GM12864 (cell line): ENCODE measurements around the gene TSPAN14.
"Not testable (repeated sequence)": the region's sequence is repeated elsewhere in the genome, so short reads cannot be mapped to it uniquely, and the experiment has no call there.

Experiments
- DNase-seq: peaks from one replicate; pipeline ENCODE4 v3.0.0-alpha.2; 2011; ENCODE audit warnings: low read depth
- H3K4me3 ChIP-seq: 2 replicates; pipeline ENCODE4 v1.5.1; 2011; ENCODE audit warnings: mild to moderate bottlenecking, low read depth, low read length, control low read depth
- TF ChIP-seq, protein P1 (sequence below): IDR thresholded peaks from 2 replicates; pipeline ENCODE4 v1.5.1; 2011; ENCODE audit warnings: low read depth, mild to moderate bottlenecking, moderate library complexity, low read length, control low read depth, inconsistent platforms; ENCODE audit errors: missing control alignments

Gene TSPAN14

DNA sequence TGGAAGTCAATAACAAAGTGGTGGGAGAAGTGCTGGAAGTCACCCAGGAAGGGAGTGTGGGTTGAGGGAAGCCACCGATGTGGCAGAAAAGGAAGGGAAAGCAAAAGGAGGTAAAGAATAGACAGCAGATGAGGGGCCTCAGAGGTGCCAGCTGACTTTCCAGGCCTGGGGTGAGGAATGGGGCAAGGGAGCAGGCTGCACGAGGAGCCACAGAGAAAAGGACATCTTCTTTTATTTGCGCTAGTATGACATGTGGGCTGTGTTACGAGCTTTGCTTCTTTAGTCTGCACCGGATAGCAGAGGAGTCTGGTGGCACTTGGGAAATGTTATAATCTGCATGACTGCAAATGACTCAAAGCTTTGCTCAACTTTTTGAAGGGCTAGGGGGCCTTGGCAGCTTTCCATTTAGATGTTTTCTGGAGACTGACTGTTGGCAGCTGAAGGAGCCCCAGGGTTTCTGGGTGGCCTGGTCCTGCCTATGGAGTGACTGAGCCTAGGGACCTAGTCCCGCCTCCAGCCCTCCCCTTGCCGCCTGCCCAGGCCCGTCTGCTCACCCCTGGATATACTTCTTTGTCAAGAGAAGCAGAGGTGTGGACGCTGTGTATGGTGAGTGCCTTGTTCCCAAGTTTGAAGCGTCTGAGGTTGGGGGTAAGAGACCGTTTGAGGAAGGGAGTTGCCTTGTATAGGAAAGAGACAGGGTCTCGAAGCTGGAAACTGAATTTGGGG lies 40.7 kb upstream of the TSPAN14 start:
- no peak for DNase-seq
- H3K4me3 ChIP-seq: no peak overlapping the region
- TF ChIP-seq, protein P1, sequence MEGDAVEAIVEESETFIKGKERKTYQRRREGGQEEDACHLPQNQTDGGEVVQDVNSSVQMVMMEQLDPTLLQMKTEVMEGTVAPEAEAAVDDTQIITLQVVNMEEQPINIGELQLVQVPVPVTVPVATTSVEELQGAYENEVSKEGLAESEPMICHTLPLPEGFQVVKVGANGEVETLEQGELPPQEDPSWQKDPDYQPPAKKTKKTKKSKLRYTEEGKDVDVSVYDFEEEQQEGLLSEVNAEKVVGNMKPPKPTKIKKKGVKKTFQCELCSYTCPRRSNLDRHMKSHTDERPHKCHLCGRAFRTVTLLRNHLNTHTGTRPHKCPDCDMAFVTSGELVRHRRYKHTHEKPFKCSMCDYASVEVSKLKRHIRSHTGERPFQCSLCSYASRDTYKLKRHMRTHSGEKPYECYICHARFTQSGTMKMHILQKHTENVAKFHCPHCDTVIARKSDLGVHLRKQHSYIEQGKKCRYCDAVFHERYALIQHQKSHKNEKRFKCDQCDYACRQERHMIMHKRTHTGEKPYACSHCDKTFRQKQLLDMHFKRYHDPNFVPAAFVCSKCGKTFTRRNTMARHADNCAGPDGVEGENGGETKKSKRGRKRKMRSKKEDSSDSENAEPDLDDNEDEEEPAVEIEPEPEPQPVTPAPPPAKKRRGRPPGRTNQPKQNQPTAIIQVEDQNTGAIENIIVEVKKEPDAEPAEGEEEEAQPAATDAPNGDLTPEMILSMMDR: no peak

DNA sequence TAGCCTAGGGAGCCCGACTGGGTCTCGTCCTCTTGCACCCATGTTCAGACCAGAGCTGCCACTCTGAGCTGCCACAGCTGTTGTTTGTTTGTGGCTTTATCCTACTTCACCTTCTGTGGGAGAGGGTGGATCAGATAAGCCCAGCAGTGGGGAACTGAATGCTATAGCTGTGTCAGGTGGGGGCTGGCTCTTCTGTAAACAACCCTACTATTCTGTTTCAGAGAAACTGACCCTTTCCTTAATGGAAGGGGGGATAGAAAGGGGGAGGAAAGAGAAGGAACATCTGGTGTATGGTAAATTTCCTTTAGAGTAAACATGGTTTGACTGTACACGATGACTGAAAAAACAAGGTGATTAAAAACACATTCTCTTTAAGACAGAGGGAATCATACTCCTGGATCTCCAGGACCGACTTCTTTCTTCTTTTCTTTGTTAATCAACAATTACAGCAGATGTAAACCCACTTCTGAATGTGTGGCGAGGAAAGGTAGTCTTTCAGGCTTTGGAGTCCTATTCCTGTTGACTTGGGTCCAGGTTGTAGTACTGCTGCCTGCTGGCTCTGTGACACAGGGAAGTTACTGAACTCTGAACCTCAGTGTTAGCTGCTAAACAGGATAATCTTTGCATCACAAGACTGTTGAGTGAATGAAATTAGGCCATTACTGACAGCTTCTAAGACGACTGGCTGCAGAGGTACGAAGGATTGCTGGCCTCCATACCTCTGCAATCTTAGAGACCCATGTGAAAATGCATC lies 39.8 kb upstream of the TSPAN14 start:
- TF ChIP-seq, protein P1: no peak
- no peak for DNase-seq
- no peak overlapping the region for H3K4me3 ChIP-seq

DNA sequence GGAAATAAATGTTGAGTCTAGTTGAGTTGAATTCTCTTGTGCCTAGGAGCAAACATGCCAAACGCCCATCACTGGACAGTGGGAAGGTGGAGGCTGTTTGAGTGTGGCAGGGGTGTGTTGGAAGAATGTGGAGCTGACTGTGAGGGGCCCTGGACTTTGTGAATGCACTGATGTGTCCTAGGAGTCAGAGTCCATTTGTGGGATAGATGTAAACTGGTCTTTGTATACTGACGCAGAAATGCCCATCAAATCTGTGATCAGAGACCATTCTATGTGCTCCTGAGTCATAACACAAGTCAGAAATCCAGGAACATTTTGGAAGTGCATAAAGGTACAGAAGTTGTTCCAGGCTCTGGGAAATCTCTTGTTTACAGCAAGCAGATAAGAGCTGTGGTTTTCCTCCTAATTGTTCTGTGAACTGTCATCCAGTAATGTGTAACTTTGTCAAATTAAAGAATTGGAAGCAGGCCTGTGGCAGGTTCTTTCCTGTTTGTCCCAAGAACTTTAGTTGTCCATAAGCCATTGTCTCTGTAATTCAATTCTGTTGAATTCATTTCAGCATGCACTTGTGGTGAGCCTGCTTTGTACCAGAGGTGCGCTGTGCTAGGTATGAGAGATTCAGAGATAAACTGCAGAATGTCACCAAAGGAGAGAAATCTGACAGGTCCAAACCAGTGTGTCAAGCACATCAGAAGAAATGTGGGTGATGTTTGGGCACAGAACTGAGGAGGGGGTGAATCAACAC lies 38.2 kb upstream of the TSPAN14 start:
- TF ChIP-seq, protein P1: no peak
- no peak overlapping the region for H3K4me3 ChIP-seq
- DNase-seq: no peak

DNA sequence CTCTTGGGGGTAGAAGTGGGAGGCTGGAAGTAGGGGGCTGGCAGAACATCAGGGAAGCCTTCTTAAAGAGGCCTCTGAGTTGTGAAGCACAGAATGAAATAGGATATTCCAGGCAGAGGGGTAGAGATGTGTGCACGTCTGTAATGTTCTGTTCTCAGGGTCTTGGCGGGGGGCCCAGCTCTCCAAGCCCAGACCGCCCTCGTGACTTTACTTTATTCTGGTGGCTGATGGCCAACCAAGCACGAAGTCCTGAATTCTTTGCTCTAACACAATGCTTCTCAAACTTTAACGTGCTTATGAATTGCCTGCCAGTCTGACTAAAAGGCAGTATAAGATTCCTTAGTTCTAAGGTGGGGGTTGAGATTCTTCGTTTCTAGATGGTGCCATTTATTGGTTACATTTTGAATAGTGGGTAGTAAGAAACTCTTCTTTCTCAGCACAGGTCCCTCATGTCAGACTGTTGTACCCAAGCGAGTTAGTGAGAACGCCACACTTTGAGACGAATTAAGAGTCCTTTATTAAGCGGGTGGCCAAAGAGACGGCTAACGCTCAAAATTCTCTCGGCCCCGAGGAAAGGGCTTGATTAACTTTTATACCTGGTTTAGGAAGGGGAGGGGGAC lies 37.5 kb upstream of the TSPAN14 start:
- no peak for DNase-seq
- TF ChIP-seq, protein P1: no peak
- H3K4me3 ChIP-seq: no peak overlapping the region

DNA sequence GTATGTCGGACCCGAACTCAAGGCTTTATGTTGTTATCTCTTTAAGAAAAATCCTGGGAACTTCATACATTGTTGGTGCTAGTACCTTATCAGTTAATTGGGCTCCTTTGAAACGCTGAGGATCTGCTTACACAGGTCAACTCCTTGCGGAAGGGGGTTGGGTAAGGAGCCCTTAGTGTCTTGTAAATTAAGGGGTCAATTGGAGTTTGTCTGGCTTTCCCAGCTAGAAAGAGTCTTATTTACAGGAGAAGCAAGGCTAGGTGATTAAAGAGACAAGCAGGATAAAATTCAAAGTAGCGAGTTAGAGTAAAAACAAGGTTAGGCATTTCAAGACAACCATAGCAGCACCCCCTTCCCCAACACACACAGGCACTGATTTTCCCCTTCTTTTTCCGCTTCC lies 36.9 kb upstream of the TSPAN14 start:
- H3K4me3 ChIP-seq: not testable (repeated sequence)

DNA sequence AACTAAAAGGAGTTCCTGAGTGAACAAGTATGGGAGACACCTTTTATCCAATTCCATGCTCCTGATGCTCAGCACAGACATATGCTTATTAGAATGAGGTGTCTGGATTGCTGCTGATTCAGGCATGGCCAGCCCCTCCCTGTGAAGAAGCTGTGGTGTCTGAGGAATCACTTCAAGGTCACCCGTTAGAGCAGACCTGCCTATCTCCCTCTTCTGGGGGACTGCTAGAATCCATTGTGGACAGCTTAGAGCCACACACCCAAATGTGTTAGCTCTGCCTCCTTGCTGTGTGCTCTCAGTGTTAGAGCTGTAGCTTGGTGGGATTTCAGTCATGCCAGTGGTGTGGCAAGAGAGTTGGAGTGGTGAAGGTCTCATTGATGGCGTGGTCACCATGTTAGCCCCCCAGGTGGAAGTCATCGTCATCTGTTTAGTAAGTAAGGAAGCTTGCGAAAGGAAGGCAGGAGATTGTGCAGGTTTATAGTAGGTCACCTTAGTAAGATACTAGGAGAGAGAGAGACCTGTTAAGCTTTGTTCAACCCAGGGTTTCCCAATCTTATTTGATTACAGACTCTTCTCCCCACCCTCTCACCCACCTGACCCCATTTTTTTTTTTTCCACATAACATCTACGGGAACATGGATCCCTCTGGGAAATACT lies 32.9 kb upstream of the TSPAN14 start:
- TF ChIP-seq, protein P1: no peak
- H3K4me3 ChIP-seq: no peak overlapping the region
- no peak for DNase-seq

More for the DNA sequence above, 36.9 kb upstream of the TSPAN14 start:
- DNase-seq: not testable (repeated sequence)
